GM18499 (cell line): ENCODE results near the gene SLC24A1.

Source experiments
- ATAC-seq: cut with Tn5 transposase; IDR thresholded peaks from one replicate; pipeline ENCODE4 v1.9.1; 2021; ENCODE audit warnings: moderate number of reproducible peaks; ENCODE audit not compliant: insufficient read depth, unreplicated experiment

Gene SLC24A1

GRCh38 chr15:65651042-65651322 lies 29.2 kb downstream of the SLC24A1 start:
- no peak for ATAC-seq

- ATAC-seq = no peak
Observed at GRCh38 chr15:65651831-65652749, 30.4 kb downstream of the SLC24A1 start.

GRCh38 chr15:65653341-65653740 lies 31.6 kb downstream of the SLC24A1 start:
- ATAC-seq = no peak

GRCh38 chr15:65653801-65654521 lies 32.2 kb downstream of the SLC24A1 start:
- ATAC-seq = no peak

- ATAC-seq = no peak
Observed at GRCh38 chr15:65655026-65655425, 33.3 kb downstream of the SLC24A1 start.

GRCh38 chr15:65655457-65655856 lies 33.7 kb downstream of the SLC24A1 start:
- ATAC-seq = no peak

GRCh38 chr15:65659502-65660052 lies 37.8 kb downstream of the SLC24A1 start:
- no peak for ATAC-seq

GRCh38 chr15:65660927-65661326 lies 39.2 kb downstream of the SLC24A1 start:
- no peak for ATAC-seq

GRCh38 chr15:65663521-65663920 lies 41.8 kb downstream of the SLC24A1 start:
- no peak for ATAC-seq

- ATAC-seq = no peak
Observed at GRCh38 chr15:65666257-65666656, 44.5 kb downstream of the SLC24A1 start.

GRCh38 chr15:65675551-65675950 lies 53.8 kb downstream of the SLC24A1 start:
- no peak for ATAC-seq

GRCh38 chr15:65676123-65676522 lies 54.4 kb downstream of the SLC24A1 start:
- no peak for ATAC-seq

GRCh38 chr15:65680544-65680943 lies 58.8 kb downstream of the SLC24A1 start:
- no peak for ATAC-seq

- ATAC-seq = no peak
Observed at GRCh38 chr15:65682404-65682911, 60.7 kb downstream of the SLC24A1 start.

- ATAC-seq = no peak
Observed at GRCh38 chr15:65688462-65688861, 66.7 kb downstream of the SLC24A1 start.

- ATAC-seq = no peak
Observed at GRCh38 chr15:65690173-65690572, 68.4 kb downstream of the SLC24A1 start.

- ATAC-seq = no peak
Observed at GRCh38 chr15:65690778-65691177, 69.0 kb downstream of the SLC24A1 start.

GRCh38 chr15:65695081-65695480 lies 73.3 kb downstream of the SLC24A1 start:
- no peak for ATAC-seq
